A549 (cell line): ENCODE data around the gene ZNF346. TPM values are rescaled to one million over a fixed set of nuclear protein-coding genes. Genes with fewer than 3 reads are reported as not detected.

Experiments
- ATAC-seq, 2 experiments: fragments of 200-7000 bp in 1 of 2; fragments of >200 bp in 1 of 2; cut with Nextera tagmentation in 1 of 2; cut with Tn5 transposase in 1 of 2; 3 replicates each; pipeline versions ENCODE4 v1.8.0 to v1.9.1; 2018 to 2020; ENCODE audit warnings: mild to moderate bottlenecking in 1 of 2, moderate library complexity in 1 of 2
- CTCF ChIA-PET: fragments of 300-600 bp; sonication (Branson Sonifier 250); formaldehyde crosslinking; extraction: SDS; loops from one replicate; lab custom pipeline; 2021; ENCODE audit warnings: antibody characterized with exemption, inconsistent platforms; lab: Yijun Ruan, JAX
- POLR2A ChIA-PET: fragments of 350-600 bp; formaldehyde crosslinking; extraction: SDS; loops from one replicate; lab custom pipeline; 2021; ENCODE audit warnings: antibody characterized with exemption, inconsistent platforms; lab: Yijun Ruan, JAX
- DNase-seq, 2 experiments: peaks; one replicate each; pipeline versions ENCODE4 v3.0.0 to v3.0.0-alpha.2; 2011 to 2016; ENCODE audit warnings: low read depth in 1 of 2, low spot score in 1 of 2
- FAIRE-seq: peaks from 2 replicates; lab custom pipeline; 2011; peaks lifted over from hg19 to GRCh38; lab: Jason Lieb, UNC
- H3K27ac ChIP-seq, 2 experiments: fragments of >200 bp; sonication (Bioruptor Twin); formaldehyde crosslinking; 3 replicates each; pipeline ENCODE4 v1.5.1; 2016 to 2017
- H3K4me1 ChIP-seq: fragments of >200 bp; sonication (Bioruptor Twin); formaldehyde crosslinking; 3 replicates; pipeline ENCODE4 v1.6.1; 2016
- H3K4me2 ChIP-seq: fragments of >200 bp; sonication (Bioruptor Twin); formaldehyde crosslinking; 3 replicates; pipeline ENCODE4 v1.6.1; 2016
- H3K4me3 ChIP-seq: fragments of >200 bp; sonication (Bioruptor Twin); formaldehyde crosslinking; 3 replicates; pipeline ENCODE4 v1.5.1; 2016
- H3K9me3 ChIP-seq: fragments of >200 bp; sonication (Bioruptor Twin); formaldehyde crosslinking; 3 replicates; pipeline ENCODE4 v1.6.1; 2016
- ATOH8 ChIP-seq: fragments of 250-450 bp; sonication (Bioruptor Pico); IDR thresholded peaks from 2 replicates; pipeline ENCODE4 v1.5.0; 2020; ENCODE audit warnings: low read depth, mild to moderate bottlenecking, moderate library complexity
- BHLHE40 ChIP-seq: IDR thresholded peaks from 2 replicates; pipeline ENCODE4 v1.6.1; 2012; ENCODE audit warnings: low read depth, low read length, inconsistent platforms
- CBX2 ChIP-seq: fragments of 200-600 bp; sonication (generic); IDR thresholded peaks from 2 replicates; pipeline ENCODE4 v1.6.1; 2016; ENCODE audit warnings: low read depth, mild to moderate bottlenecking, borderline replicate concordance
- CBX8 ChIP-seq: fragments of 200-600 bp; sonication (generic); IDR thresholded peaks from 2 replicates; pipeline ENCODE4 v1.6.1; 2016
- CEBPB ChIP-seq, 2 experiments: fragments of >200 bp in 1 of 2; sonication (Bioruptor Twin) in 1 of 2; formaldehyde crosslinking in 1 of 2; IDR thresholded peaks; 2 replicates each; pipeline ENCODE4 v1.6.1; 2012 to 2016
- CHD2 ChIP-seq: fragments of 150-350 bp; IDR thresholded peaks from 2 replicates; pipeline ENCODE4 v1.6.1; 2014; ENCODE audit warnings: low read length; ENCODE audit not compliant: partially characterized antibody
- CHD4 ChIP-seq: fragments of 200-600 bp; sonication (generic); IDR thresholded peaks from 2 replicates; pipeline ENCODE4 v1.6.1; 2016; ENCODE audit warnings: antibody characterized with exemption, mild to moderate bottlenecking, borderline replicate concordance
- E2F6 ChIP-seq: IDR thresholded peaks from 2 replicates; pipeline ENCODE4 v1.6.1; 2012; ENCODE audit warnings: low read depth, borderline replicate concordance
- EHF ChIP-seq: fragments of 250-450 bp; sonication (Bioruptor Pico); IDR thresholded peaks from 2 replicates; pipeline ENCODE4 v1.5.0; 2020; ENCODE audit warnings: mild to moderate bottlenecking
- EHMT2 ChIP-seq: fragments of 200-600 bp; sonication (generic); IDR thresholded peaks from 2 replicates; pipeline ENCODE4 v1.6.1; 2016; ENCODE audit warnings: antibody characterized with exemption, low read depth, mild to moderate bottlenecking, moderate library complexity
- ELK1 ChIP-seq: fragments of 150-350 bp; IDR thresholded peaks from 2 replicates; pipeline ENCODE4 v1.6.1; 2014; ENCODE audit warnings: low read depth, mild to moderate bottlenecking, low read length
- EP300 ChIP-seq, 2 experiments: fragments of >200 bp; sonication (Bioruptor Twin); formaldehyde crosslinking; IDR thresholded peaks; 2 replicates in 1 of 2; 3 replicates in 1 of 2; pipeline ENCODE4 v1.6.1; 2016 to 2017
- ESRRA ChIP-seq: fragments of 150-350 bp; IDR thresholded peaks from 2 replicates; pipeline ENCODE4 v1.6.1; 2014; ENCODE audit warnings: mild to moderate bottlenecking, low read length, borderline replicate concordance
- FOSB ChIP-seq: fragments of 250-450 bp; sonication (Bioruptor Pico); IDR thresholded peaks from 2 replicates; pipeline ENCODE4 v1.5.0; 2020; ENCODE audit warnings: mild to moderate bottlenecking, moderate library complexity
- FOXS1 ChIP-seq: fragments of 250-450 bp; sonication (Bioruptor Pico); IDR thresholded peaks from 2 replicates; pipeline ENCODE4 v1.5.0; 2020; ENCODE audit warnings: mild to moderate bottlenecking, moderate library complexity
- GATA3 ChIP-seq: IDR thresholded peaks from 2 replicates; pipeline ENCODE4 v1.6.1; 2012; ENCODE audit warnings: borderline replicate concordance
- HDAC2 ChIP-seq: fragments of 200-600 bp; sonication (generic); IDR thresholded peaks from 2 replicates; pipeline ENCODE4 v1.6.1; 2016
- HES2 ChIP-seq: fragments of >200 bp; sonication (Bioruptor Twin); formaldehyde crosslinking; IDR thresholded peaks from 2 replicates; pipeline ENCODE4 v1.6.1; 2016
- HEYL ChIP-seq: fragments of 250-450 bp; sonication (Bioruptor Pico); IDR thresholded peaks from 2 replicates; pipeline ENCODE4 v1.8.0; 2021; ENCODE audit warnings: mild to moderate bottlenecking, moderate library complexity
- HOXB5 ChIP-seq: fragments of 250-450 bp; sonication (Bioruptor Pico); IDR thresholded peaks from 2 replicates; pipeline ENCODE4 v1.5.0; 2020; ENCODE audit warnings: mild to moderate bottlenecking, moderate library complexity
- MYC ChIP-seq: IDR thresholded peaks from 2 replicates; pipeline ENCODE4 v1.6.1; 2012; ENCODE audit warnings: mild to moderate bottlenecking, inconsistent platforms, low read length, improper control_type of control experiment, borderline replicate concordance
- NPAS2 ChIP-seq: fragments of 250-450 bp; sonication (Bioruptor Pico); IDR thresholded peaks from 2 replicates; pipeline ENCODE4 v1.8.0; 2022; ENCODE audit warnings: mild to moderate bottlenecking, moderate library complexity, borderline replicate concordance
- PHF8 ChIP-seq: fragments of 200-600 bp; sonication (generic); IDR thresholded peaks from 2 replicates; pipeline ENCODE4 v1.6.1; 2016; ENCODE audit warnings: low read depth, mild to moderate bottlenecking, antibody characterized with exemption, moderate library complexity, borderline replicate concordance
- POLR2A ChIP-seq: IDR thresholded peaks from 2 replicates; pipeline ENCODE4 v1.6.1; 2012; ENCODE audit warnings: mild to moderate bottlenecking, low read length
- RAD21 ChIP-seq, 2 experiments: fragments of >200 bp in 1 of 2; sonication (Bioruptor Twin) in 1 of 2; formaldehyde crosslinking in 1 of 2; IDR thresholded peaks in 1 of 2; conservative IDR thresholded peaks in 1 of 2; 2 replicates in 1 of 2; 3 replicates in 1 of 2; pipeline ENCODE4 v1.6.1; 2012 to 2018; ENCODE audit warnings: inconsistent platforms in 1 of 2
- RARB ChIP-seq: fragments of 250-450 bp; sonication (Bioruptor Pico); IDR thresholded peaks from 2 replicates; pipeline ENCODE4 v1.8.0; 2021; ENCODE audit warnings: mild to moderate bottlenecking, moderate library complexity
- RCOR1 ChIP-seq: fragments of 150-350 bp; IDR thresholded peaks from 2 replicates; pipeline ENCODE4 v1.6.1; 2014; ENCODE audit warnings: antibody characterized with exemption, low read length, low read depth
- REST ChIP-seq: fragments of 200-600 bp; sonication (generic); IDR thresholded peaks from 2 replicates; pipeline ENCODE4 v1.6.1; 2016; ENCODE audit warnings: antibody characterized with exemption, mild to moderate bottlenecking, moderate library complexity
- RFX5 ChIP-seq: fragments of 450-650 bp; IDR thresholded peaks from 2 replicates; pipeline ENCODE4 v1.7.1; 2014; ENCODE audit warnings: antibody characterized with exemption, mild to moderate bottlenecking, moderate library complexity
- RNF2 ChIP-seq: fragments of 200-600 bp; sonication (generic); IDR thresholded peaks from 2 replicates; pipeline ENCODE4 v1.6.1; 2016; ENCODE audit warnings: low read depth, mild to moderate bottlenecking, antibody characterized with exemption, moderate library complexity, borderline replicate concordance
- TFCP2L1 ChIP-seq: fragments of 250-450 bp; sonication (Bioruptor Pico); IDR thresholded peaks from 2 replicates; pipeline ENCODE4 v1.5.0; 2021; ENCODE audit warnings: mild to moderate bottlenecking
- ZC3H11A ChIP-seq: fragments of 450-650 bp; IDR thresholded peaks from 2 replicates; pipeline ENCODE4 v1.6.1; 2014; ENCODE audit warnings: antibody characterized with exemption, mild to moderate bottlenecking
- WGBS: methylation state at CpG from one replicate; pipeline ENCODE4 v1.1.6; 2017; ENCODE audit errors: missing lambda C conversion rate; 5-methylcytosine and 5-hydroxymethylcytosine counted together
- polyA minus RNA-seq: library from RNA; depleted of rRNA, polyadenylated mRNA; stranded (reverse); fragments of >200 nt; gene quantifications from 2 replicates; pipeline ENCODE4 v1.2.3, GENCODE V29; 2011; rRNA and poly(A)+ RNA removed
- polyA plus RNA-seq, 4 experiments: library from polyadenylated mRNA; depleted of rRNA in 3 of 4; stranded (reverse); fragments of >200 nt; fragmentation: RNase III in 1 of 4; extraction: RNeasy Plus Mini Kit Qiagen cat#74134 plus additional on column Dnase treatment in 1 of 4; gene quantifications; 2 replicates in 3 of 4; 3 replicates in 1 of 4; pipeline ENCODE4 v1.2.3, GENCODE V29; 2011 to 2017

Gene ZNF346
- polyA plus RNA-seq (2011; rRNA removed) (14.1 and 14.9 TPM in 2 replicates), polyA plus RNA-seq (2017; fragmentation: RNase III; extraction: RNeasy Plus Mini Kit Qiagen cat#74134 plus additional on column Dnase treatment) (12.1 to 13.5 TPM (median 12.5 TPM) in 3 replicates), polyA minus RNA-seq (21.9 and 22.1 TPM in 2 replicates)
- 13.5 and 16.0 TPM in 2 replicates for polyA plus RNA-seq (2012; cell fraction: cytosol; rRNA removed)
- polyA plus RNA-seq (2012; cell fraction: nucleus; rRNA removed), result 16.3 and 19.4 TPM in 2 replicates

- ChIA-PET POLR2A (no interaction called here), CTCF (interaction anchor here (0.8 to 1.6 kb wide), 10 partner anchors 9 to 362 kb away, joined by 3 to 7 read pairs (median 3); partner anchors contain the start of gene UIMC1)
- 1% methylated on average over 48 of the region's 77 CpGs for WGBS
- Histone ChIP-seq H3K9me3 (no peaks in the 10 kb centered on the region), H3K4me3 (peak within 1 kb of the TSS; percentile 95), H3K4me1 (peaks cover 25% of the 10 kb centered on the region), H3K27ac (peak within 1 kb of the TSS; percentile 95 to 98), H3K4me2 (peak within 1 kb of the TSS; percentile 92)
- FAIRE-seq (no peak), DNase-seq (peak; percentile 92 to 100), ATAC-seq (peak; percentile 95 to 98)
- TF ChIP-seq RNF2, result no peak
- TF ChIP-seq HDAC2, result no peak
- TF ChIP-seq ESRRA, result no peak
- no peak for TF ChIP-seq ATOH8 (CRISPR knock-in tag)
- no peak for TF ChIP-seq HES2
- TF ChIP-seq EHMT2, result no peak
- no peak for TF ChIP-seq RCOR1
- no peak for TF ChIP-seq CBX2
- TF ChIP-seq ELK1, result no peak
- no peak for TF ChIP-seq EP300 (IDR thresholded peaks at IDR 0.05)
- TF ChIP-seq BHLHE40, result no peak
- no peak for TF ChIP-seq CEBPB (IDR thresholded peaks at IDR 0.05)
- no peak for TF ChIP-seq EHF (CRISPR knock-in tag)
- no peak for TF ChIP-seq TFCP2L1
- peak; percentile 95 for TF ChIP-seq REST
- TF ChIP-seq CHD2, result peak; percentile 96
- TF ChIP-seq MYC, result no peak
- TF ChIP-seq FOSB (CRISPR knock-in tag), result no peak
- peak; percentile 98 for TF ChIP-seq PHF8
- no peak for TF ChIP-seq RFX5
- TF ChIP-seq CHD4, result no peak
- no peak for TF ChIP-seq FOXS1 (CRISPR knock-in tag)
- TF ChIP-seq GATA3, result no peak; the same call in 1 of the 2 replicates
- TF ChIP-seq E2F6, result no peak
- TF ChIP-seq RAD21 (conservative IDR thresholded peaks at IDR 0.05 in 1 of 2, IDR thresholded peaks at IDR 0.05 in 1 of 2), result no peak; a peak in 1 of 5 replicates
- no peak for TF ChIP-seq RARB (CRISPR knock-in tag)
- no peak for TF ChIP-seq HOXB5 (CRISPR knock-in tag)
- TF ChIP-seq POLR2A, result peak; percentile 79
- no peak for TF ChIP-seq CBX8
- TF ChIP-seq NPAS2, result no peak
- TF ChIP-seq ZC3H11A, result no peak
- TF ChIP-seq HEYL (CRISPR knock-in tag), result no peak
These were observed at the start of gene ZNF346 for GRCh38 chr5:177022386-177023302. ZNF346 (plus strand) TSS chr5:177022696; CDS start chr5:177022739, 43 bp downstream.
